Astrocyte (in vitro differentiated cells and primary cell): ENCODE measurements around the gene OR13C8. TPM values are rescaled to one million over a fixed set of nuclear protein-coding genes. Genes with fewer than 3 reads are reported as not detected.

Experiments used
- DNase-seq: peaks from one replicate; pipeline ENCODE4 v3.0.0-alpha.2; 2010; ENCODE audit warnings: low read depth
- FAIRE-seq: peaks from 2 replicates; lab custom pipeline; 2011; peaks lifted over from hg19 to GRCh38; lab: Jason Lieb, UNC
- H2AFZ ChIP-seq: 2 replicates; pipeline ENCODE4 v1.6.0; 2012; ENCODE audit warnings: low read depth, low read length, inconsistent platforms
- H3K27ac ChIP-seq: 2 replicates; pipeline ENCODE4 v1.5.1; 2011; ENCODE audit warnings: low read depth, low read length, inconsistent platforms
- H3K27me3 ChIP-seq: 2 replicates; pipeline ENCODE4 v1.6.0; 2011; ENCODE audit warnings: low read length, inconsistent platforms; ENCODE audit not compliant: insufficient read depth
- H3K36me3 ChIP-seq: 2 replicates; pipeline ENCODE4 v1.5.1; 2011; ENCODE audit warnings: low read length, inconsistent platforms; ENCODE audit not compliant: insufficient read depth
- H3K4me1 ChIP-seq: 2 replicates; pipeline ENCODE4 v1.5.1; 2011; ENCODE audit warnings: low read length, inconsistent platforms; ENCODE audit not compliant: insufficient read depth
- H3K4me2 ChIP-seq: 2 replicates; pipeline ENCODE4 v1.6.0; 2012; ENCODE audit warnings: low read length, inconsistent platforms
- H3K4me3 ChIP-seq: 2 replicates; pipeline ENCODE4 v1.5.1; 2011; ENCODE audit warnings: low read depth, mild to moderate bottlenecking, low read length, inconsistent platforms; ENCODE audit not compliant: insufficient read depth
- H3K79me2 ChIP-seq: 2 replicates; pipeline ENCODE4 v1.6.0; 2012; ENCODE audit warnings: mild to moderate bottlenecking, low read length, inconsistent platforms; ENCODE audit not compliant: insufficient read depth
- H3K9ac ChIP-seq: 2 replicates; pipeline ENCODE4 v1.6.0; 2012; ENCODE audit warnings: mild to moderate bottlenecking, low read length, inconsistent platforms
- H3K9me3 ChIP-seq: 2 replicates; pipeline ENCODE4 v1.5.1; 2012; ENCODE audit warnings: low read depth, mild to moderate bottlenecking, low read length, inconsistent platforms; ENCODE audit not compliant: insufficient read depth
- H4K20me1 ChIP-seq: 2 replicates; pipeline ENCODE4 v1.6.0; 2012; ENCODE audit warnings: low read length, inconsistent platforms; ENCODE audit not compliant: insufficient read depth
- H3K27ac Mint-ChIP-seq: one replicate; pipeline ENCODE4 v1.8.0; 2021; ENCODE audit warnings: mild to moderate bottlenecking, mixed read lengths; ENCODE audit not compliant: unreplicated experiment
- H3K27me3 Mint-ChIP-seq: one replicate; pipeline ENCODE4 v1.8.0; 2021; ENCODE audit warnings: low read depth, mixed read lengths; ENCODE audit not compliant: unreplicated experiment
- H3K36me3 Mint-ChIP-seq: one replicate; pipeline ENCODE4 v1.8.0; 2021; ENCODE audit warnings: low read depth, mixed read lengths; ENCODE audit not compliant: unreplicated experiment
- H3K4me1 Mint-ChIP-seq: one replicate; pipeline ENCODE4 v1.8.0; 2021; ENCODE audit warnings: low read depth, mixed read lengths; ENCODE audit not compliant: unreplicated experiment
- H3K4me3 Mint-ChIP-seq: one replicate; pipeline ENCODE4 v1.8.0; 2021; ENCODE audit warnings: mild to moderate bottlenecking, moderate library complexity, mixed read lengths; ENCODE audit not compliant: unreplicated experiment
- H3K9me3 Mint-ChIP-seq: one replicate; pipeline ENCODE4 v1.8.0; 2021; ENCODE audit warnings: mild to moderate bottlenecking, mixed read lengths; ENCODE audit not compliant: unreplicated experiment
- CTCF ChIP-seq: IDR thresholded peaks from 2 replicates; pipeline ENCODE4 v1.5.1; 2011; ENCODE audit warnings: low read depth, mild to moderate bottlenecking, inconsistent platforms, low read length, moderate library complexity; ENCODE audit not compliant: insufficient read depth
- EZH2 ChIP-seq: IDR thresholded peaks from 2 replicates; pipeline ENCODE4 v1.6.1; 2012; ENCODE audit warnings: mild to moderate bottlenecking, low read length, inconsistent platforms; ENCODE audit not compliant: insufficient read depth
- total RNA-seq: library from RNA; stranded (reverse); gene quantifications from 2 replicates; pipeline ENCODE4 v1.2.1, GENCODE V29; 2021

OR13C8 gene
- total RNA-seq, 1 donor from 2014 or later, result not detected

GRCh38 chr9:104564358-104564757 lies 4.6 kb upstream of the OR13C8 start:
- FAIRE-seq, result no peak
- H3K36me3 ChIP-seq, result no peaks in the 10 kb centered on the region
- H3K27ac ChIP-seq, result no peak overlapping the region
- no peaks in the 10 kb centered on the region for H3K9me3 ChIP-seq
- H2AFZ ChIP-seq, result no peak overlapping the region
- TF ChIP-seq EZH2, result no peak
- TF ChIP-seq CTCF, result no peak
- DNase-seq, result no peak
- H3K27me3 ChIP-seq, result no peaks in the 10 kb centered on the region
- no peaks in the 10 kb centered on the region for H4K20me1 ChIP-seq
- Mint-ChIP-seq H3K4me3 (no peak overlapping the region), H3K9me3 (no peaks in the 10 kb centered on the region), H3K4me1 (no peaks in the 10 kb centered on the region), H3K27me3 (no peaks in the 10 kb centered on the region), H3K27ac (no peak overlapping the region), H3K36me3 (no peaks in the 10 kb centered on the region)
- no peaks in the 10 kb centered on the region for H3K79me2 ChIP-seq
- no peak overlapping the region for H3K4me2 ChIP-seq
- H3K4me3 ChIP-seq, result no peak overlapping the region
- no peaks in the 10 kb centered on the region for H3K4me1 ChIP-seq
- no peak overlapping the region for H3K9ac ChIP-seq

- H3K36me3 ChIP-seq, result no peaks in the 10 kb centered on the region
These were observed 3.6 kb downstream of the OR13C8 start for GRCh38 chr9:104572612-104573011.

More at GRCh38 chr9:104572612-104573011, 3.6 kb downstream of the OR13C8 start:
- Histone ChIP-seq H3K4me3 (no peak overlapping the region), H3K27me3 (no peaks in the 10 kb centered on the region), H3K4me1 (no peaks in the 10 kb centered on the region), H2AFZ (no peak overlapping the region), H3K9ac (no peak overlapping the region), H4K20me1 (no peaks in the 10 kb centered on the region), H3K4me2 (no peak overlapping the region), H3K79me2 (no peaks in the 10 kb centered on the region), H3K27ac (no peak overlapping the region), H3K9me3 (no peaks in the 10 kb centered on the region)
- TF ChIP-seq EZH2 (no peak), CTCF (no peak)
- Mint-ChIP-seq H3K9me3 (peaks cover 15% of the 10 kb centered on the region), H3K4me1 (no peaks in the 10 kb centered on the region), H3K36me3 (no peaks in the 10 kb centered on the region), H3K27ac (no peak overlapping the region), H3K27me3 (no peaks in the 10 kb centered on the region), H3K4me3 (no peak overlapping the region)
- no peak for FAIRE-seq
- DNase-seq, result no peak
